ENCODE results near the gene MCTP2.

DNA sequence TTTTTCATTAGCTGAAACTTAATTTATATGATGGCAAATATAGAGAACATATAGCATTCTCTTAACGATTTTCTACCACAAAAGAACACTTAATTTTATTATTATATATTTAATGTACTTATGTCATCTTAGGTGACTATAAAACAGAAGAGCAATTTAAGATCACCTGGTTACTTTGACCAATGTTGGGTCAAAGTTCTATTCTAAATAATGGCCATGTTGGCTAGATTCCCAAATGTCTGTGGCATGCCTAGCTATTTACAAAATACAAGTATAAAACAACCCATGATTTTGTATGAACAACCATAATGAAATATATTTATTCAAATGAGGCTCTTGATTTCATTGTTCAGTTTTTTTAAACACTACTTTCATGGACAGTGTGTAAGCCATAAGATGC lies 200.9 kb downstream of the MCTP2 start:
- no peak for TF ChIP-seq POLR2A (IDR thresholded peaks at IDR 0.05)
- TF ChIP-seq, protein P1, sequence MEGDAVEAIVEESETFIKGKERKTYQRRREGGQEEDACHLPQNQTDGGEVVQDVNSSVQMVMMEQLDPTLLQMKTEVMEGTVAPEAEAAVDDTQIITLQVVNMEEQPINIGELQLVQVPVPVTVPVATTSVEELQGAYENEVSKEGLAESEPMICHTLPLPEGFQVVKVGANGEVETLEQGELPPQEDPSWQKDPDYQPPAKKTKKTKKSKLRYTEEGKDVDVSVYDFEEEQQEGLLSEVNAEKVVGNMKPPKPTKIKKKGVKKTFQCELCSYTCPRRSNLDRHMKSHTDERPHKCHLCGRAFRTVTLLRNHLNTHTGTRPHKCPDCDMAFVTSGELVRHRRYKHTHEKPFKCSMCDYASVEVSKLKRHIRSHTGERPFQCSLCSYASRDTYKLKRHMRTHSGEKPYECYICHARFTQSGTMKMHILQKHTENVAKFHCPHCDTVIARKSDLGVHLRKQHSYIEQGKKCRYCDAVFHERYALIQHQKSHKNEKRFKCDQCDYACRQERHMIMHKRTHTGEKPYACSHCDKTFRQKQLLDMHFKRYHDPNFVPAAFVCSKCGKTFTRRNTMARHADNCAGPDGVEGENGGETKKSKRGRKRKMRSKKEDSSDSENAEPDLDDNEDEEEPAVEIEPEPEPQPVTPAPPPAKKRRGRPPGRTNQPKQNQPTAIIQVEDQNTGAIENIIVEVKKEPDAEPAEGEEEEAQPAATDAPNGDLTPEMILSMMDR (IDR thresholded peaks at IDR 0.05), result no peak
